Measurements from ENCODE around the gene CACNA1S.

- TF ChIP-seq GTF3A (CRISPR knock-in tag; conservative IDR thresholded peaks at IDR 0.05): no peak
- TF ChIP-seq NFIC (IDR thresholded peaks at IDR 0.05; ENCODE audit: low read length): no peak
- TF ChIP-seq ZNF883 (CRISPR knock-in tag; IDR thresholded peaks at IDR 0.05; ENCODE audit: not compliant biosample characterization): no peak
- no peak for TF ChIP-seq IKZF4 (CRISPR knock-in tag; IDR thresholded peaks at IDR 0.05; ENCODE audit: borderline replicate concordance, low read depth, not compliant biosample characterization)
- no peak for TF ChIP-seq ETV6 (CRISPR knock-in tag; conservative IDR thresholded peaks at IDR 0.05)
- no peak for TF ChIP-seq SMAD3 (CRISPR knock-in tag; IDR thresholded peaks at IDR 0.05)
- no peak for TF ChIP-seq ZNF331 (CRISPR knock-in tag; IDR thresholded peaks at IDR 0.05)
- no peak for TF ChIP-seq ZNF382 (CRISPR knock-in tag; IDR thresholded peaks at IDR 0.05; ENCODE audit: borderline replicate concordance)
- TF ChIP-seq, protein P1, sequence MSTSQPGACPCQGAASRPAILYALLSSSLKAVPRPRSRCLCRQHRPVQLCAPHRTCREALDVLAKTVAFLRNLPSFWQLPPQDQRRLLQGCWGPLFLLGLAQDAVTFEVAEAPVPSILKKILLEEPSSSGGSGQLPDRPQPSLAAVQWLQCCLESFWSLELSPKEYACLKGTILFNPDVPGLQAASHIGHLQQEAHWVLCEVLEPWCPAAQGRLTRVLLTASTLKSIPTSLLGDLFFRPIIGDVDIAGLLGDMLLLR (CRISPR knock-in tag; IDR thresholded peaks at IDR 0.05): no peak
- TF ChIP-seq ZFX (CRISPR knock-in tag; IDR thresholded peaks at IDR 0.05; ENCODE audit: low read depth): no peak
- TF ChIP-seq RAD21 (CRISPR knock-in tag; IDR thresholded peaks at IDR 0.05): no peak
- TF ChIP-seq MXI1 (IDR thresholded peaks at IDR 0.05; ENCODE audit: borderline replicate concordance, low read depth, low read length): no peak
- TF ChIP-seq ZNF782 (CRISPR knock-in tag; IDR thresholded peaks at IDR 0.05; ENCODE audit: borderline replicate concordance): no peak
- TF ChIP-seq EZH2 (conservative IDR thresholded peaks at IDR 0.05; ENCODE audit: low read depth, low read length): no peak
Measured at GRCh38 chr1:201105688-201106087, 6.5 kb downstream of the CACNA1S start.
